ENCODE measurements around the gene ZWINT. TPM values are rescaled to one million over a fixed set of nuclear protein-coding genes. Genes with fewer than 3 reads are reported as not detected.

Gene ZWINT
- total RNA-seq, 1 donor from 2014 or later: 97.5 TPM

- peaks cover 18% of the 10 kb centered on the region for H3K36me3 ChIP-seq
- H3K4me1 Mint-ChIP-seq: no peaks in the 10 kb centered on the region
- H3K9me3 Mint-ChIP-seq: no peaks in the 10 kb centered on the region
- H3K4me3 Mint-ChIP-seq: no peak overlapping the region
- no peak overlapping the region for H3K4me2 ChIP-seq
- no peaks in the 10 kb centered on the region for H4K20me1 ChIP-seq (ENCODE audit: low read depth)
- no peak overlapping the region for H3K27ac ChIP-seq
- no peak overlapping the region for H3K9ac ChIP-seq
- peaks cover 24% of the 10 kb centered on the region for H3K79me2 ChIP-seq (ENCODE audit: low read depth)
- no peaks in the 10 kb centered on the region for H3K27me3 Mint-ChIP-seq (ENCODE audit: insufficient read depth, low read depth)
- H3F3A ChIP-seq (ENCODE audit: low read depth): no peaks in the 10 kb centered on the region
- H3K4me1 ChIP-seq: no peaks in the 10 kb centered on the region
- no peak overlapping the region for H3K4me3 ChIP-seq
- H3K27me3 ChIP-seq: no peaks in the 10 kb centered on the region
- peaks cover 4% of the 10 kb centered on the region for H3K36me3 Mint-ChIP-seq
- TF ChIP-seq EZH2 (IDR thresholded peaks at IDR 0.05): no peak
- peak; percentile 7 for TF ChIP-seq CTCF (IDR thresholded peaks at IDR 0.05)
- peak; percentile 4 for DNase-seq (ENCODE audit: low spot score)
- no peaks in the 10 kb centered on the region for H3K9me3 ChIP-seq (ENCODE audit: low read depth)
- no peak overlapping the region for H2AFZ ChIP-seq (replicated peaks)
- H3K27ac Mint-ChIP-seq: no peak overlapping the region
Measured at GRCh38 chr10:56351909-56352630, 9.0 kb downstream of the ZWINT start.

- DNase-seq (ENCODE audit: low spot score): no peak
- Histone ChIP-seq H3K36me3 (peaks cover 5% of the 10 kb centered on the region), H3K9me3 (ENCODE audit: low read depth) (no peaks in the 10 kb centered on the region), H3K4me2 (no peak overlapping the region), H3K9ac (no peak overlapping the region), H2AFZ (replicated peaks) (no peak overlapping the region), H3K27me3 (no peaks in the 10 kb centered on the region), H3K4me3 (no peak overlapping the region), H4K20me1 (ENCODE audit: low read depth) (no peaks in the 10 kb centered on the region), H3K27ac (no peak overlapping the region), H3K79me2 (ENCODE audit: low read depth) (peaks cover 3% of the 10 kb centered on the region), H3K4me1 (no peaks in the 10 kb centered on the region), H3F3A (ENCODE audit: low read depth) (no peaks in the 10 kb centered on the region)
- no peaks in the 10 kb centered on the region for H3K4me1 Mint-ChIP-seq
- TF ChIP-seq CTCF (IDR thresholded peaks at IDR 0.05) (peak; percentile 10), EZH2phosphoT487 (IDR thresholded peaks at IDR 0.05) (no peak), EZH2 (IDR thresholded peaks at IDR 0.05) (no peak)
- H3K9me3 Mint-ChIP-seq: no peaks in the 10 kb centered on the region
- no peak overlapping the region for H3K27ac Mint-ChIP-seq
- peaks cover 4% of the 10 kb centered on the region for H3K36me3 Mint-ChIP-seq
- no peak overlapping the region for H3K4me3 Mint-ChIP-seq
- H3K27me3 Mint-ChIP-seq (ENCODE audit: insufficient read depth, low read depth): no peaks in the 10 kb centered on the region
Measured at GRCh38 chr10:56349611-56350010, 11.4 kb downstream of the ZWINT start.

- no peak for TF ChIP-seq EZH2phosphoT487 (IDR thresholded peaks at IDR 0.05)
- no peak for TF ChIP-seq EZH2 (IDR thresholded peaks at IDR 0.05)
- no peak for TF ChIP-seq CTCF (IDR thresholded peaks at IDR 0.05)
- Mint-ChIP-seq H3K4me1 (no peaks in the 10 kb centered on the region), H3K27me3 (ENCODE audit: insufficient read depth, low read depth) (peaks cover 3% of the 10 kb centered on the region), H3K36me3 (peaks cover 2% of the 10 kb centered on the region), H3K9me3 (no peaks in the 10 kb centered on the region), H3K27ac (no peak overlapping the region), H3K4me3 (no peak overlapping the region)
- Histone ChIP-seq H3K4me2 (no peak overlapping the region), H3K27me3 (no peaks in the 10 kb centered on the region), H3F3A (ENCODE audit: low read depth) (no peaks in the 10 kb centered on the region), H3K4me3 (no peak overlapping the region), H4K20me1 (ENCODE audit: low read depth) (no peaks in the 10 kb centered on the region), H2AFZ (replicated peaks) (no peak overlapping the region), H3K79me2 (ENCODE audit: low read depth) (no peaks in the 10 kb centered on the region), H3K9ac (no peak overlapping the region), H3K9me3 (ENCODE audit: low read depth) (no peaks in the 10 kb centered on the region), H3K36me3 (no peaks in the 10 kb centered on the region), H3K27ac (no peak overlapping the region), H3K4me1 (no peaks in the 10 kb centered on the region)
- no peak for DNase-seq (ENCODE audit: low spot score)
Measured at GRCh38 chr10:56348101-56348500, 13.0 kb downstream of the ZWINT start.
